ENCODE data around the gene KCTD10. TPM values are rescaled to one million over a fixed set of nuclear protein-coding genes. Genes with fewer than 3 reads are reported as not detected.

The KCTD10 gene
- polyA plus RNA-seq, 2 of the 4 experiments (the other 2 are of a cell fraction) = 43.5 to 50.4 TPM

DNA sequence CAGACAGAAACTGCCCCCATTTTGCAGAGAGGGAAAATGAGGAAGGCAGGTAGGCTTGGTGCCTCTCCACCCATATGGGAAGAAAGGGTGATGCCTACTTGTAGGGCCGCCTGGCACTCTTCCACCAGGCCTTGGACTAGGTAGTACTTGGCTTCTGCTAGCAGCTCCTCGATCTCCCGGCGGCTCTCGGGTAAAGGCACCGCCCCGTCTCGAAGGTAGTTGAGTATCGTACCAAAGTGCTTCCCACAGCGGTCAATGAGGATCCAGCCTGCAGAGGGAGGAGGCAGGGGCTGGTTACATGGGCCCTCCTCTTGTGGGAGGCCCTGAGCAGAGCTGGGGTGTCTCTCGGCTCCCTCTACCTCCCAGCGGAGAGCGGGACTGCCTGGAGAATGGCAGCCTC is 16.6 kb downstream of the KCTD10 start:
- WGBS (ENCODE audit: missing lambda C conversion rate) = 97% methylated on average over 13 of the region's 13 CpGs
- ChIA-PET CTCF (interaction anchor here (3.2 to 3.6 kb wide), 2 partner anchors 10 to 33 kb away, joined by 10 to 12 read pairs; no protein-coding TSS in a partner anchor), POLR2A (interaction anchor here (1.6 kb wide), 1 partner anchor 17 kb away, joined by 4 read pairs; the partner anchor contains the start of genes KCTD10 and UBE3B)
- DNase-seq (ENCODE audit: low read depth in 1 of 2, low spot score in 1 of 2) (no peak), ATAC-seq (no peak), FAIRE-seq (no peak)
- no peak for TF ChIP-seq ZC3H11A (IDR thresholded peaks at IDR 0.05)
- no peak for TF ChIP-seq HOXB13 (CRISPR knock-in tag; IDR thresholded peaks at IDR 0.05; ENCODE audit: low read depth)
- TF ChIP-seq KDM1A (IDR thresholded peaks at IDR 0.05; ENCODE audit: low read depth) = no peak
- no peak for TF ChIP-seq CBX2 (IDR thresholded peaks at IDR 0.05; ENCODE audit: borderline replicate concordance, low read depth)
- TF ChIP-seq HOXB5 (CRISPR knock-in tag; IDR thresholded peaks at IDR 0.05) = no peak
- no peak for TF ChIP-seq SMC3 (IDR thresholded peaks at IDR 0.05)
- TF ChIP-seq, protein P1, sequence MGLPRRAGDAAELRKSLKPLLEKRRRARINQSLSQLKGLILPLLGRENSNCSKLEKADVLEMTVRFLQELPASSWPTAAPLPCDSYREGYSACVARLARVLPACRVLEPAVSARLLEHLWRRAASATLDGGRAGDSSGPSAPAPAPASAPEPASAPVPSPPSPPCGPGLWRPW (IDR thresholded peaks at IDR 0.05) = no peak
- TF ChIP-seq ZFP36 (IDR thresholded peaks at IDR 0.05; ENCODE audit: borderline replicate concordance, partially characterized antibody) = no peak
- TF ChIP-seq EP300 (IDR thresholded peaks at IDR 0.05) = no peak
- TF ChIP-seq, protein P2, sequence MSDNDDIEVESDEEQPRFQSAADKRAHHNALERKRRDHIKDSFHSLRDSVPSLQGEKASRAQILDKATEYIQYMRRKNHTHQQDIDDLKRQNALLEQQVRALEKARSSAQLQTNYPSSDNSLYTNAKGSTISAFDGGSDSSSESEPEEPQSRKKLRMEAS (IDR thresholded peaks at IDR 0.05) = no peak
- no peak for TF ChIP-seq MAZ (IDR thresholded peaks at IDR 0.05; ENCODE audit: borderline replicate concordance, low read depth, low read length)
- TF ChIP-seq NR3C1 (IDR thresholded peaks at IDR 0.05) = no peak
- no peak for TF ChIP-seq FOSB (CRISPR knock-in tag; IDR thresholded peaks at IDR 0.05)
- TF ChIP-seq RNF2 (IDR thresholded peaks at IDR 0.05; ENCODE audit: borderline replicate concordance, low read depth) = no peak
- no peak for TF ChIP-seq GATA3 (IDR thresholded peaks at IDR 0.05; ENCODE audit: borderline replicate concordance)
- TF ChIP-seq RARB (CRISPR knock-in tag; IDR thresholded peaks at IDR 0.05) = no peak
- no peak for TF ChIP-seq HEYL (CRISPR knock-in tag; IDR thresholded peaks at IDR 0.05)
- TF ChIP-seq ZSCAN20 (CRISPR knock-in tag; IDR thresholded peaks at IDR 0.05) = no peak
- Histone ChIP-seq H3K4me3 (no peak overlapping the region), H3K27ac (peak overlapping the region; percentile 33 to 87; a peak in 4 of 6 replicates), H3K4me2 (no peak overlapping the region; the same call in 2 of the 3 replicates), H3K9me3 (no peaks in the 10 kb centered on the region), H3K4me1 (peaks cover 39% of the 10 kb centered on the region)

DNA sequence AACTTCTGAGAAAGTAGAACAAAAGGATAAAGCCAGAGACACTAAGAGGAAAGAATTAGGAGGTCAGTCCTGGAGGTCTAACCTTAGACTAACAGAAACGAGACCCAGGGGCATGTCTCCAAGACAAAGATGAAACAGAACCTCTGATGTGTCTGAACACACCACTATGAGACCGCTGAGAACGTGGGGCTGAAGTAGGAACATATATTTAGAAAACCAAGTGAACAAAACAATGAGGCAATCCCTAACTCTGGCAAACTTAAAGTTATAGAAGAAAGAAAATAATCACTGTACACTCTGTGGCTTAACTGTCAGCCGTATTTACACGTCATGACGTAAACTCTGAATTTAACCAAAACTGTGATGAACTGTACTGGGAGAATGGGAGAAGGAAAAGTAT is 17.9 kb downstream of the KCTD10 start:
- no peak for FAIRE-seq
- Histone ChIP-seq H3K4me2 (no peak overlapping the region), H3K4me1 (peaks cover 38% of the 10 kb centered on the region), H3K4me3 (no peak overlapping the region), H3K9me3 (no peaks in the 10 kb centered on the region), H3K27ac (no peak overlapping the region)
- ChIA-PET POLR2A (no interaction called here), CTCF (interaction anchor here (1.2 to 3.2 kb wide), 2 partner anchors 9 to 31 kb away, joined by 3 to 12 read pairs; no protein-coding TSS in a partner anchor)
- no peak for DNase-seq (ENCODE audit: low read depth in 1 of 2, low spot score in 1 of 2)
- ATAC-seq = no peak
- TF ChIP-seq GATA3 (IDR thresholded peaks at IDR 0.05; ENCODE audit: borderline replicate concordance) = no peak
- 83% methylated on average over 6 of the region's 6 CpGs for WGBS (ENCODE audit: missing lambda C conversion rate)

DNA sequence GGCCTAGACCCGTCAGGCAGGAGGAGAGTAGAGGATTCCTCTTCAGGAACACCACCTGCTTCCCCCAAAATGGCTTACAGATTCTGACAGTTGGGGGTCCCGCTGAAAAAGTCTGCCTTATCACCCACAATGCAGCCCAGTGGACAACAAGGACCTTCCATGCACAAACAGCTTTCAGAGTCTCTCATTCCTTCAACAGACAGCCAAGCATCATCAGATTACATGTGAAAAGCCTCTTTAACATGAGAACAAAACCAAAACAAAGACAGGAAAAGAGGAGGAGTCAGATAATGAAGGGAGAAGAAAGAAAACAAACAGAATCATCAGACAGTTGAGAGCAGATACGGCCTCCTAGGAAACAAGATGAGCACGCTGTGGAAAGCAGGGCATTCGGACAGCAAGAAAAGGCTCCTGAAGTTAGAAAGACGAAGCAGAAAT is 18.3 kb downstream of the KCTD10 start:
- WGBS (ENCODE audit: missing lambda C conversion rate) = 84% methylated on average over 6 of the region's 6 CpGs
- no peak overlapping the region for H3K4me3 ChIP-seq
- CTCF ChIA-PET = interaction anchor here (1.2 to 1.7 kb wide), 4 partner anchors 9 to 139 kb away, joined by 3 to 4 read pairs (median 4); partner anchors contain the start of genes KCTD10 and UBE3B
- no peak overlapping the region for H3K4me2 ChIP-seq
- ATAC-seq = no peak
- POLR2A ChIA-PET = no interaction called here
- H3K4me1 ChIP-seq = peaks cover 33% of the 10 kb centered on the region
- TF ChIP-seq, protein P1 (IDR thresholded peaks at IDR 0.05) = no peak
- no peak for TF ChIP-seq NFE2L2 (conservative IDR thresholded peaks at IDR 0.05; ENCODE audit: low read length)
- TF ChIP-seq ZSCAN20 (CRISPR knock-in tag; IDR thresholded peaks at IDR 0.05) = no peak
- TF ChIP-seq, protein P2 (IDR thresholded peaks at IDR 0.05) = no peak
- TF ChIP-seq POLR2A (IDR thresholded peaks at IDR 0.05; ENCODE audit: low read length) = no peak
- no peak for TF ChIP-seq RAD21 (conservative IDR thresholded peaks at IDR 0.05 in 1 of 2, IDR thresholded peaks at IDR 0.05 in 1 of 2)
- TF ChIP-seq RCOR1 (IDR thresholded peaks at IDR 0.05; ENCODE audit: low read depth, low read length) = no peak
- no peak for TF ChIP-seq TP53 (CRISPR knock-in tag; IDR thresholded peaks at IDR 0.05)
- TF ChIP-seq, protein P3, sequence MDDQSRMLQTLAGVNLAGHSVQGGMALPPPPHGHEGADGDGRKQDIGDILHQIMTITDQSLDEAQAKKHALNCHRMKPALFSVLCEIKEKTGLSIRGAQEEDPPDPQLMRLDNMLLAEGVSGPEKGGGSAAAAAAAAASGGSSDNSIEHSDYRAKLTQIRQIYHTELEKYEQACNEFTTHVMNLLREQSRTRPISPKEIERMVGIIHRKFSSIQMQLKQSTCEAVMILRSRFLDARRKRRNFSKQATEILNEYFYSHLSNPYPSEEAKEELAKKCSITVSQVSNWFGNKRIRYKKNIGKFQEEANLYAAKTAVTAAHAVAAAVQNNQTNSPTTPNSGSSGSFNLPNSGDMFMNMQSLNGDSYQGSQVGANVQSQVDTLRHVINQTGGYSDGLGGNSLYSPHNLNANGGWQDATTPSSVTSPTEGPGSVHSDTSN (IDR thresholded peaks at IDR 0.05) = no peak
- no peak for TF ChIP-seq FOSL2 (IDR thresholded peaks at IDR 0.05)
- TF ChIP-seq FOSL2 (CRISPR knock-in tag; IDR thresholded peaks at IDR 0.05) = no peak
- TF ChIP-seq RNF2 (IDR thresholded peaks at IDR 0.05; ENCODE audit: borderline replicate concordance, low read depth) = no peak
- no peak for TF ChIP-seq RFX5 (IDR thresholded peaks at IDR 0.05)
- no peak for TF ChIP-seq EHMT2 (IDR thresholded peaks at IDR 0.05; ENCODE audit: low read depth)
- no peak for TF ChIP-seq FOXS1 (CRISPR knock-in tag; IDR thresholded peaks at IDR 0.05)
- no peak for TF ChIP-seq ESRRA (IDR thresholded peaks at IDR 0.05; ENCODE audit: borderline replicate concordance, low read length)
- TF ChIP-seq MYC (IDR thresholded peaks at IDR 0.05; ENCODE audit: borderline replicate concordance, low read length) = no peak
- TF ChIP-seq, protein P4, sequence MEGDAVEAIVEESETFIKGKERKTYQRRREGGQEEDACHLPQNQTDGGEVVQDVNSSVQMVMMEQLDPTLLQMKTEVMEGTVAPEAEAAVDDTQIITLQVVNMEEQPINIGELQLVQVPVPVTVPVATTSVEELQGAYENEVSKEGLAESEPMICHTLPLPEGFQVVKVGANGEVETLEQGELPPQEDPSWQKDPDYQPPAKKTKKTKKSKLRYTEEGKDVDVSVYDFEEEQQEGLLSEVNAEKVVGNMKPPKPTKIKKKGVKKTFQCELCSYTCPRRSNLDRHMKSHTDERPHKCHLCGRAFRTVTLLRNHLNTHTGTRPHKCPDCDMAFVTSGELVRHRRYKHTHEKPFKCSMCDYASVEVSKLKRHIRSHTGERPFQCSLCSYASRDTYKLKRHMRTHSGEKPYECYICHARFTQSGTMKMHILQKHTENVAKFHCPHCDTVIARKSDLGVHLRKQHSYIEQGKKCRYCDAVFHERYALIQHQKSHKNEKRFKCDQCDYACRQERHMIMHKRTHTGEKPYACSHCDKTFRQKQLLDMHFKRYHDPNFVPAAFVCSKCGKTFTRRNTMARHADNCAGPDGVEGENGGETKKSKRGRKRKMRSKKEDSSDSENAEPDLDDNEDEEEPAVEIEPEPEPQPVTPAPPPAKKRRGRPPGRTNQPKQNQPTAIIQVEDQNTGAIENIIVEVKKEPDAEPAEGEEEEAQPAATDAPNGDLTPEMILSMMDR (IDR thresholded peaks at IDR 0.05) = no peak
- TF ChIP-seq FOSB (CRISPR knock-in tag; IDR thresholded peaks at IDR 0.05) = no peak
- no peaks in the 10 kb centered on the region for H3K9me3 ChIP-seq
- DNase-seq (ENCODE audit: low read depth in 1 of 2, low spot score in 1 of 2) = no peak
- FAIRE-seq = no peak
- H3K27ac ChIP-seq = no peak overlapping the region

All from A549 (cell line).